Endometrium (tissue), 2 donors: ENCODE measurements around the gene ERAL1.
A peak's percentile ranks its signal among the peaks of the same experiment; 100 is the strongest.
"Not testable (repeated sequence)": the region's sequence is repeated elsewhere in the genome, so short reads cannot be mapped to it uniquely, and the experiment has no call there.

Source experiments
- FAIRE-seq: peaks from 2 replicates; lab custom pipeline; 2012; peaks lifted over from hg19 to GRCh38; lab: Jason Lieb, UNC
- donor health status: control.
- donor health status: control.

Gene ERAL1

GRCh38 chr17:28854457-28855335, at the start of gene ERAL1:
Gene ERAL1, plus strand, starts transcription at chr17:28855016. Its CDS starts 19 bp downstream, at chr17:28855035.
- FAIRE-seq: peak; percentile 15

GRCh38 chr17:28807925-28808634, 46.7 kb upstream of the ERAL1 start:
- no peak for FAIRE-seq

DNA sequence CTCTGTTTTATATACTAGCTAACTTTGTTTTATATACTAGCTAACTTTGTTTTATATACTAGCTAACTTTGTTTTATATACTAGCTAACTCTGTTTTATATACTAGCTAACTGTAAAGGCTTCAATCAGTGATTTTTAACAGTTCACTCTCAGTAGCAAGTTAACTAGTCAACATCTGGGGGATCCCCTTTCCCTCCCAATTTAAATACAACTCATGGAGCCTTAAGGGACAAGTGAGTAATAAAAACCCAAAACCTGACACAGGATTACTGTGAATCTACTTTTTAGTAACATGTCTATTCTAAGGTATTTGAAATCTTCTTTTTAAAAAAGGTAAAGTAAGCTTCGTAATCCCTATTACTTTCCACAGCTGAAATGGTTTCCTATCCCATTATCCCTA, 44.4 kb upstream of the ERAL1 start:
- no peak for FAIRE-seq

DNA sequence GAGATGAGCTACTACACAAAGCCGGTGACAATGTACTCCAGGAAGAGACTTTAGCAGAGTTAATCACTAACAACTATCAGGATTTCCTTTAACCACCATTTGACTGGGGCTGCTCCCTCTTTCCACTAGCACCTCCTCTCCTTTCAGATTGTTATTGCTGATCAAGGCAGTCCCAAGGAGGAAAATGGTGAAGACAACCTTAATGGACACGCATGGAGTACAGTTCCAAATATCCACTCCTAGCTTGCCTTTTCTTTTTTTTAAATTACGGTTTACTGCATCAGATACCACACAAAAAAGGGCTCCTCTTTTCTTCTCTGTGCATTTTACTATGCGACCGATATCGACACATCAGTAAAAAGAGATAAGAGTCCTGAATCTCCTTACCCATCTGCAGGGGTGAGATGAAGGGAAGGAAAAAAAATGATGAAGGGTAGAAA, 43.1 kb upstream of the ERAL1 start:
- no peak for FAIRE-seq

- no peak for FAIRE-seq
Measured at GRCh38 chr17:28812091-28812747, 42.6 kb upstream of the ERAL1 start.

DNA sequence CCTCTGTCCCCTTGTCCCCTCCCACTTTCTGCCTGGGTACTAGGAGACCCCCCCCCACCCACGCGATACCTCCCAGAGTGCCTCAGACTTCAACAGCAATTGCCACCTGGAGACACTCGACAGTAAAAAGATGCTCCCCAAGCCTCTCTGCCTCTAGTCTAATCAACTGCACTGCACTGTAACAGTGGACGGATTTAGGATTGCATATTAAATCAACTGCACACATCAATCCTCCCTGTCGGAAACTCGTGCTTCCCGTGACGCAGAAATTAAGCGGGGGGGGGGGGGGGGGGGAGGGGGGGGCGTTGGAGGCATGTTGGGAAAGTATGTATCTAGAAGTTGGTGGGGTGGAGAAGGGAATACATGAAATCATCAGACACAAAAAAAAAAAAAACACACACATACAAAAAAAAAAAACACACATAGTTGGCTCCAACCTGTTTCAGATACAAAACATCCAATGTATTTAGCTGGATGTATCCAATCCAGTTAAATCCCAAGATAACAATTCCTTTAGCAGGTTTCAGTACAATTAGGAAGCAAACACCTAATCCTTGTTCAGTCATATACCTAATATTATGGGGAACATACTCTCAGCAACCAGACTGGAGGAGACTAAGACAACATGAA, 42.0 kb upstream of the ERAL1 start:
- FAIRE-seq: no peak

- FAIRE-seq: no peak
Measured at GRCh38 chr17:28816540-28816939, 38.3 kb upstream of the ERAL1 start.

DNA sequence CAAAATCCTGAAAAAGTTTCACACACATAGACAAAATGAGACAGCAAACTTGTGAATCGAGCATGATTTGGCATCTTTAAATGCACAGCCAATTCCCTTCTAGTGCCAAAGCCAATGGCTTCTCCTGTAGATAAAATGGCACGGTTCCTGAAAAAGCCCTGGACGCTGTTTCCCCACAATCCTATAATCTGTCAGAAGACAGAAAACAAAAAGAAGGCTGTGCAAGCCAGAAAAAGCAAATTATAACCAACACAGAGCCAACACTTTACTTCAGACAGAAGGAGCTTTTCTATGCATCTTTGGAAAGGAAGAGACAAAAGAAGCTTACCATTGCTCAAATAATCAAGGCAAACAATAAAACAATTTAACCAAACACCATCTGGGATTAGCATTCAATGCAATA, 36.0 kb upstream of the ERAL1 start:
- no peak for FAIRE-seq

DNA sequence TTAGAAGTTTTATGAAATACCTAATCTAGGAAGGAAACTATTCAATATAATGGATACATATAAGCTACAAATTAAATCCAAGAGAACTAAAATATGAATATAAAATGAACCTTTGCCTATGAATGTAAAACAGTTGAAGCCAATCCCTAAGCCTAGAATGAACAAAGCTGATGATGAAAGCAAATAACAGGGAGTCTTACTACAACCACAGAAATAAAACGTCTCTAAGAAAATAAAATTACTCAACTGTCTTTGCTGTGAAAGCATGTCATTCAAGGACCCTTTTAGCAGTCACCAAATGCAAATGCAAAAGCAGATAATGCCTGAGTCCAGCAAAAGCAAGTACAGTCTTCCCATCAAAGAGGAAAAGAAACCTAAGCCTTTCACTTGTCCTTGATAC, 35.2 kb upstream of the ERAL1 start:
- FAIRE-seq: no peak

DNA sequence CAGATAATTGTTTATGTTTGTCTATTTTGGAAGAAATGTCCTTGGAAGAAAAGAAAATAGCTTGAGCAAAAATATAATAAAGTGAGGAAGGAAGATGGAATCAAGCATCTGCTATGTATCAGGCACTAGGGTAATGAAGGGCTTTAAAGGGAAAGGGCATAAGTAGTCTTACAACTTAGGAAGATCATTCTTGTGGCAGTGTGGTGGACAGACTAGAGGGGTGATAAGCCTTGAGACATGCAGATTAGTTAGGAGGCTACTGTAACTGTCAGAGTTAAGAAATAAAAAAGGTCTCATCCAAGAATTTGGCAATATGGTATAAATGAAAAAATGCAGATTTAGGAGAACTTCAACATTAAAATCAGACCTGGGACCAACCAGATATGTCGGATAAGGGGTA, 27.1 kb upstream of the ERAL1 start:
- FAIRE-seq: no peak

GRCh38 chr17:28828294-28829040, 26.3 kb upstream of the ERAL1 start:
- FAIRE-seq: no peak

DNA sequence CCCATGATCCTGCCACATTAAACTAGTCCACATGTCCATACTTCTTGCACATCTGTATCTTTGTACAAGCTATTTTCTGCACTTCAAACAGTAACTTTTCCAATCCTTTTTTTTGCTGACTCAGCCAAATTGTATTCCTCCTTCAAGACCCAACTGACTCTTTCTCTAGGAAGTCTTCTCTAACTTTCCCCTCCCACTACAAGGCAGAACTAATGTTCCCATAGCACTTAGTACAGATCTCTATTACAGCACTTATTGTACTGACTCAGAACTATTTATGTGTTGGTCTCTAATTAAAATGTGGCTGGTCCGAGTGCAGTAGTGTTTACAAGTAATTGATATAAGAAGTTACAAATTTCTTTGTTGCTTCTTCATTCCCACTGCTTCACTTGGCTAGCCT, 20.4 kb upstream of the ERAL1 start:
- no peak for FAIRE-seq

- FAIRE-seq: not testable (repeated sequence)
Measured at GRCh38 chr17:28836541-28836940, 18.3 kb upstream of the ERAL1 start.

DNA sequence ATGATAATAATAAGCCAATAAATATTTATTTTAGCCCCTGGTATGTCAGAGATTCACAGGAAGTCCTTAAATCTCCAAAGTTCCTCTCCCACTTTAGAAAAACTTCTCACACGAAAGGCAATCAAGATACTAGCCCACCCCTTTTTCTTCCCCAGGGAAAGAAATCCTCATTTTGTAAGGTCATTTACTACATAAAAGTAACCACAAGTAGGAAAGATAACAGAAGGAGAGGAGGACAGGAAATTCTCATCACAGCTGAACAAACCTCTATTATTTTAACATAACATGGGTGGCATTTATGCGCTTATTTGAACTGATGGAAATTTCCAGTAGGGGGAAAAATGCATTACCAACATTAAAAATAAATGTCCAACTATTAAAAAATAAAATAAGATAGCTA, 15.6 kb upstream of the ERAL1 start:
- FAIRE-seq: no peak

- no peak for FAIRE-seq
Measured at GRCh38 chr17:28841901-28842281, 12.9 kb upstream of the ERAL1 start.

GRCh38 chr17:28842282-28843012, 12.4 kb upstream of the ERAL1 start, which contains the start of gene FAM222B:
Gene FAM222B, minus strand, starts transcription at chr17:28842790. Its CDS starts 76,123 bp downstream, at chr17:28766667.
- FAIRE-seq: no peak

DNA sequence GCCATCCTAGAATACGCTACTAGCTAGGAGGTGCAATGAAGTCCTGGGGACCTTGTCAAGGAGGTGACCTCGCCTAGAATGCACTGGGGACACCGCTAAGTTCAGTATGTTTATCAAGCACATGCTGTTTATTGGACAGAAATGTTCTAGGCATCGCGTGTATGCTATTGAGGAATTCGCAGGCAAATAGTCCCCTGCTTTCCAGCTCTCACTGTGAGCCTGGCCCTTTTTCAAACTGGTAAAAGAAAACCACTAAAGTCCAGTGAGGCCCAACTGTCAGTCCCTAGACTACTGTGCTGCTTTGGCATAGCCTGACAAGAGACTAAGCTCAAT, 11.0 kb upstream of the ERAL1 start:
- no peak for FAIRE-seq

- FAIRE-seq: no peak
Measured at GRCh38 chr17:28846231-28846630, 8.6 kb upstream of the ERAL1 start.

GRCh38 chr17:28846699-28847098, 8.1 kb upstream of the ERAL1 start:
- FAIRE-seq: not testable (repeated sequence)

DNA sequence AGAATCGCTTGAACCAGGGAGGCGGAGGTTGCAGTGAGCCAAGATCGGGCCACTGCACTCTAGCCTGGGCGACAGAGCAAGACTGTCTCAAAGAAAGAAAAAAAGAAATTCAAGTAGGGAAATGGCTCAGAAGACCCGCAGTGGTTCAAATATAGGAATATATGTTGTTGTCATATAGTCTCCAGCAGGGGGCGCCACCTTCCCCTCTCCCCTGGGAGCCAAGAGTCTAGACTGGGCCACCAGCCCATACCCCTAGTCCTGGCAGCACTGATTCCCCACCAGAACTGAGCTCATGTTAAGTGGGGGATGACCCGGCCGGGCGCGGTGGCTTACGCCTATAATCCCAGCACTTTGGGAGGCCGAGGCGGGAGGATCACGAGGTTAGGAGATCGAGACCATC, 6.1 kb upstream of the ERAL1 start:
- FAIRE-seq: not testable (repeated sequence)

DNA sequence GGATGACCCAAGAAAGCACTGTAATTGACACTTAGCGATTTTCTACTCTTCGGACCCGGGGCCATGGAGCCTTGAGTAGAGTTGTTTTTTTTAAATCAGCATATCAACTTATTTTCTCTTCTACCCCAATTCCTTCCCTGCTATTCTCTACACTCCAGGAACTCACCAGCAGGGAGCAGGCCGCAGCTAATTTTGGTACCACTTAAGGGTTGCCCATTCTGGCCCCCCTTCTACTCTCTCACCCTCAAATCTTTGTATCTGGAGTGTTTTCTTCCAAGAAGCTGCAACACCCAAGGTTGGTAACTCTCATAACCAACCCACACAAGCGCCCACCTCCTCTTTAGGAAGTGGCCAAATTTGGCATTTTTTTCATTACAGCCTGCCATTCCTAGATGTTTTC, 5.5 kb upstream of the ERAL1 start:
- FAIRE-seq: no peak
